Right lobe of liver (tissue), 6 donors: ENCODE measurements around the gene CBX6. TPM values are rescaled to one million over a fixed set of nuclear protein-coding genes. Genes with fewer than 3 reads are reported as not detected.

Experiments
- ATAC-seq, 4 donors: fragments of 200-7000 bp; cut with Tn5 transposase; one replicate each; pipeline ENCODE4 v1.9.1; 2020; ENCODE audit warnings: mild to moderate bottlenecking in 4 of 4, moderate library complexity in 4 of 4
- DNase-seq, 3 donors: peaks; one replicate each; pipeline ENCODE4 v3.0.0-alpha.2; 2020
- H3K27ac ChIP-seq, 3 donors: fragments of 200-600 bp; one replicate each; pipeline ENCODE4 v1.8.0; 2022
- H3K27me3 ChIP-seq, 2 donors: fragments of 200-600 bp; one replicate each; pipeline ENCODE4 v1.8.0; 2022
- H3K36me3 ChIP-seq, 4 donors: fragments of 200-600 bp; sonication (generic) in 1 of 4; one replicate each; pipeline versions ENCODE4 v1.5.1 to v1.8.0; 2017 to 2022; ENCODE audit warnings: control low read depth in 1 of 4
- H3K4me1 ChIP-seq, 4 donors: fragments of 200-600 bp; sonication (generic) in 1 of 4; one replicate each; pipeline versions ENCODE4 v1.5.1 to v1.8.0; 2017 to 2022; ENCODE audit warnings: control low read depth in 1 of 4
- H3K4me3 ChIP-seq, 3 donors: fragments of 200-600 bp; one replicate each; pipeline ENCODE4 v1.8.0; 2022
- H3K9me3 ChIP-seq, 4 donors: fragments of 200-600 bp; sonication (generic) in 1 of 4; one replicate each; pipeline versions ENCODE4 v1.5.1 to v1.8.0; 2017 to 2022; ENCODE audit warnings: control low read depth in 1 of 4
- CTCF ChIP-seq, 4 donors: fragments of 200-600 bp in 3 of 4; fragments of 450-650 bp in 1 of 4; IDR thresholded peaks; one replicate each; pipeline versions ENCODE4 v1.5.1 to v1.8.0; 2016 to 2022; ENCODE audit warnings: antibody characterized with exemption in 4 of 4, mild to moderate bottlenecking in 2 of 4
- POLR2A ChIP-seq: fragments of 450-650 bp; IDR thresholded peaks from one replicate; pipeline ENCODE4 v1.6.1; 2017; ENCODE audit warnings: antibody characterized with exemption, mild to moderate bottlenecking
- WGBS: methylation state at CpG from one replicate; pipeline ENCODE4 v1.1.6; 2018; ENCODE audit warnings: low coverage, low lambda C conversion rate; ENCODE audit not compliant: insufficient coverage; ENCODE audit errors: missing lambda C conversion rate; 5-methylcytosine and 5-hydroxymethylcytosine counted together
- intact Hi-C, 2 donors: fragments of 100-400 bp; cut with DNase I; formaldehyde crosslinking; loops; one replicate each; pipeline versions ENCODE4 v1.11.2 to v1.14.1; 2022
- total RNA-seq, 6 experiments: library from RNA; depleted of rRNA in 2 of 6; stranded (reverse); fragments of >200 nt in 2 of 6; fragmentation: NEBNext Ultra II Directional in 3 of 6; extraction: Animal tissue kit (Norgen Biotek cat#: 25700) in 3 of 6; gene quantifications; one replicate each; pipeline versions ENCODE4 v1.1.0 to v1.2.4, GENCODE V29; 2016 to 2023
- donor health status: DM: no; HTN: yes; CAD: no.
- donor health status: DM: no; HTN: no; CAD: no.
- donor health status: DM: no; HTN: no; CAD: no.
- donor health status: DM: no; HTN: yes; CAD: no.
- donor health status: DM: no; HTN: yes; CAD: no.

CBX6 gene
- total RNA-seq, 6 experiments from 2014 or later: 7.8 to 22.5 (median 12.1) TPM

GRCh38 chr22:38843657-38844314 lies 28.2 kb downstream of the CBX6 start, which contains the start of gene NPTXR:
Gene NPTXR, minus strand, starts transcription at chr22:38844028.
- DNase-seq (peak in 1 of 3 donors; percentile 52), ATAC-seq (peak; percentile 54 to 77 (median 71))
- Histone ChIP-seq H3K4me1 (peaks cover 0 to 10% (median 0%) of the 10 kb centered on the region in 4 donors), H3K9me3 (no peaks in the 10 kb centered on the region), H3K27ac (no peak within 1 kb of the TSS), H3K36me3 (no peaks in the 10 kb centered on the region), H3K27me3 (peaks cover 0 to 3% of the 10 kb centered on the region in 2 donors), H3K4me3 (peak within 1 kb of the TSS in 1 of 3 donors; percentile 37)
- intact Hi-C loops: no loop called here
- 0% methylated on average over 1 of the region's 105 CpGs for WGBS
- TF ChIP-seq CTCF (IDR thresholded peaks at IDR 0.05): peak in 2 of 4 donors; percentile 3 to 19
- no peak for TF ChIP-seq POLR2A

GRCh38 chr22:38843201-38843656 lies 28.8 kb downstream of the CBX6 start:
- DNase-seq (no peak), ATAC-seq (peak; percentile 38 to 50 (median 44))
- Histone ChIP-seq H3K27me3 (peaks cover 0 to 3% of the 10 kb centered on the region in 2 donors), H3K27ac (no peak overlapping the region), H3K9me3 (no peaks in the 10 kb centered on the region), H3K4me1 (peaks cover 0 to 10% (median 0%) of the 10 kb centered on the region in 4 donors), H3K36me3 (no peaks in the 10 kb centered on the region), H3K4me3 (peak overlapping the region in 1 of 3 donors; percentile 37)
- intact Hi-C loops: no loop called here
- TF ChIP-seq CTCF (IDR thresholded peaks at IDR 0.05) (peak in 3 of 4 donors; percentile 4 to 21 (median 13)), POLR2A (no peak)
- WGBS: 9% methylated on average over 11 of the region's 68 CpGs

GRCh38 chr22:38842512-38843200 lies 29.4 kb downstream of the CBX6 start:
- WGBS: 22% methylated on average over 3 of the region's 34 CpGs
- ATAC-seq (no peak), DNase-seq (no peak)
- Histone ChIP-seq H3K27ac (no peak overlapping the region), H3K27me3 (peaks cover 0 to 3% of the 10 kb centered on the region in 2 donors), H3K4me3 (peak overlapping the region in 1 of 3 donors; percentile 37), H3K9me3 (no peaks in the 10 kb centered on the region), H3K4me1 (peaks cover 0 to 10% (median 0%) of the 10 kb centered on the region in 4 donors), H3K36me3 (no peaks in the 10 kb centered on the region)
- intact Hi-C loops: no loop called here
- TF ChIP-seq POLR2A: no peak

GRCh38 chr22:38841635-38842034 lies 30.4 kb downstream of the CBX6 start:
- intact Hi-C loops: no loop called here
- Histone ChIP-seq H3K27me3 (peaks cover 0 to 3% of the 10 kb centered on the region in 2 donors), H3K4me1 (peaks cover 0 to 10% (median 0%) of the 10 kb centered on the region in 4 donors), H3K36me3 (no peaks in the 10 kb centered on the region), H3K27ac (no peak overlapping the region), H3K4me3 (no peak overlapping the region), H3K9me3 (no peaks in the 10 kb centered on the region)
- TF ChIP-seq POLR2A: no peak
- no peak for TF ChIP-seq CTCF (IDR thresholded peaks at IDR 0.05)
- 66% methylated on average over 5 of the region's 5 CpGs for WGBS
- DNase-seq (no peak), ATAC-seq (no peak)

GRCh38 chr22:38841211-38841610 lies 30.8 kb downstream of the CBX6 start:
- Histone ChIP-seq H3K36me3 (no peaks in the 10 kb centered on the region), H3K27ac (no peak overlapping the region), H3K4me1 (peaks cover 0 to 10% (median 0%) of the 10 kb centered on the region in 4 donors), H3K27me3 (peaks cover 0 to 3% of the 10 kb centered on the region in 2 donors), H3K4me3 (no peak overlapping the region), H3K9me3 (no peaks in the 10 kb centered on the region)
- ATAC-seq (no peak), DNase-seq (no peak)
- intact Hi-C loops: no loop called here
- TF ChIP-seq POLR2A (no peak), CTCF (IDR thresholded peaks at IDR 0.05) (no peak)
- 22% methylated on average over 3 of the region's 7 CpGs for WGBS
